GM10248 (cell line): ENCODE data around the gene CERS6.

Experiments
- CTCF ChIA-PET: fragments of 300-600 bp; sonication (Branson Sonifier 250); formaldehyde crosslinking; extraction: SDS; loops from one replicate; lab custom pipeline; 2021; ENCODE audit warnings: antibody characterized with exemption; lab: Yijun Ruan, JAX
- POLR2A ChIA-PET: fragments of 350-650 bp; sonication (Branson Sonifier 250); formaldehyde crosslinking; extraction: SDS; loops from one replicate; lab custom pipeline; 2020; ENCODE audit warnings: antibody characterized with exemption; lab: Yijun Ruan, JAX
- DNase-seq: peaks from one replicate; pipeline ENCODE4 v3.0.0; 2012; ENCODE audit errors: extremely low spot score
- CTCF ChIP-seq: IDR thresholded peaks from 2 replicates; pipeline ENCODE4 v1.5.1; 2012; ENCODE audit warnings: mild to moderate bottlenecking, low read depth; ENCODE audit errors: extremely low read depth, missing control alignments, control extremely low read depth

CERS6 gene

GRCh38 chr2:168601741-168602140 is 145.7 kb downstream of the CERS6 start:
- CTCF ChIA-PET, result interaction anchor here (1.0 to 1.5 kb wide), 2 partner anchors 23 to 36 kb away, joined by 3 to 4 read pairs; no protein-coding TSS in a partner anchor
- POLR2A ChIA-PET, result no interaction called here
- no peak for DNase-seq
- TF ChIP-seq CTCF, result no peak

- TF ChIP-seq CTCF, result no peak
- POLR2A ChIA-PET, result no interaction called here
- DNase-seq, result no peak
- CTCF ChIA-PET, result interaction anchor here (1.0 to 1.5 kb wide), 3 partner anchors 24 to 256 kb away, joined by 3 to 4 read pairs (median 3); no protein-coding TSS in a partner anchor
These were observed 146.3 kb downstream of the CERS6 start for GRCh38 chr2:168602379-168602778.

- no peak for TF ChIP-seq CTCF
- ChIA-PET CTCF (interaction anchor here (1.0 to 1.6 kb wide), 4 partner anchors 11 to 256 kb away, joined by 3 to 5 read pairs (median 4); no protein-coding TSS in a partner anchor), POLR2A (no interaction called here)
- no peak for DNase-seq
These were observed 146.9 kb downstream of the CERS6 start for GRCh38 chr2:168602846-168603401.

GRCh38 chr2:168603439-168603961 is 147.4 kb downstream of the CERS6 start:
- ChIA-PET POLR2A (no interaction called here), CTCF (interaction anchor here (1.1 to 1.6 kb wide), 3 partner anchors 11 to 257 kb away, joined by 3 to 5 read pairs (median 4); no protein-coding TSS in a partner anchor)

GRCh38 chr2:168604252-168604651 is 148.2 kb downstream of the CERS6 start:
- ChIA-PET POLR2A (no interaction called here), CTCF (interaction anchor here (1.6 kb wide), 1 partner anchor 12 kb away, joined by 5 read pairs; no protein-coding TSS in a partner anchor)
- no peak for TF ChIP-seq CTCF
- no peak for DNase-seq

More at GRCh38 chr2:168603439-168603961, 147.4 kb downstream of the CERS6 start:
- no peak for DNase-seq
- TF ChIP-seq CTCF, result no peak

- CTCF ChIA-PET, result interaction anchor here (1.0 kb wide), 1 partner anchor 26 kb away, joined by 3 read pairs; no protein-coding TSS in a partner anchor
- POLR2A ChIA-PET, result no interaction called here
- TF ChIP-seq CTCF, result no peak
These were observed 151.9 kb downstream of the CERS6 start for GRCh38 chr2:168607992-168608391.

More at GRCh38 chr2:168607992-168608391, 151.9 kb downstream of the CERS6 start:
- no peak for DNase-seq
